Right renal pelvis (tissue), 4 donors: ENCODE measurements around the gene GGNBP2. TPM values are rescaled to one million over a fixed set of nuclear protein-coding genes. Genes with fewer than 3 reads are reported as not detected.
"Not testable (repeated sequence)": the region's sequence is repeated elsewhere in the genome, so short reads cannot be mapped to it uniquely, and the experiment has no call there.

Experiments
- DNase-seq, 4 donors: peaks; one replicate each; pipeline ENCODE4 v3.0.0-alpha.2; 2013; ENCODE audit warnings: low read depth in 4 of 4, low spot score in 3 of 4, missing footprints in 1 of 4
- polyA plus RNA-seq, 4 donors: library from polyadenylated mRNA; unstranded; fragments of 120-200 nt; gene quantifications; one replicate each; pipeline ENCODE4 v1.2.1, GENCODE V29; 2013; ENCODE audit not compliant: insufficient read length in 4 of 4

GGNBP2 gene
- polyA plus RNA-seq, result 10 to 100 TPM; 70.4 to 81.6 (median 78.1) TPM

DNA sequence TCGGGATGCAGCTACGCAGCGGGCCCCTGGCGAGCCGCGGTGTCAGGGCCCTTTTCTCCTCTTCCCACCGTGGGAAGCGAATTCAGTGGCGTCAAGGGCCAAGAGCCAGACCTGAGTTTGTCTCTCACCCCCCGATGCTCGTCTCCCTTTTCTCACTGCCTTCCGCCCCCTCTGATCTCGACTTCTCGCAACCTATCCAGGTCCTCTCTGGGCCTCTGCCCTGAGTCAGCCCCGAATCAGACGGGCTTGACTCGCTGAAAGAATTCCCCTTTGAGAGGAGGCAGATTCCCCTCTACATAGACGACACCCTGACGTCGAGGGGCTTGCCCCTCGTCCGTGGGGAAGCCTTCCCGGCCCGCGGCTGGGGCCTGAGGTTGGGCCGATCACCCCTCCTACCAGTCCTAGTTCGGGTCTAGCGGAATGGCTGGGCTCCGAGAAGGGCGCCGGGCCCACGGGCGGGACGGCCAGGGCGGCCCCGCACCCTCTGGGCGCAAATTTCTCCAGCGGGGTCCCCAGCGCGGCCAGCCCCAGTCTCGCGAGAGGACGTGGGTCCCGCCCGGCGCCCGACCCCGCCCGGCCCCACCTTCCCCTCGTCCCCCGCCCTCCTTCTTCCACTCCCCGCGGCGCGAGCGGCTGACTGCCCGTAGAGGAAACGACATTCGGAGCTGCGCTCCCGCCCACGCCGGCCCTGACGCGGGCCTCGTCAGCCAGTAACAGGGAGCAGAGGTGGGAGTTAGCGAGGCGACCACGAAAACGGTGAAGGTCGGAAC is at the start of gene GGNBP2:
TSS of gene GGNBP2 (plus strand) at position 613 of the 770 bp plus-strand sequence. CDS start 806 bp downstream, outside the sequence.
- peak; percentile 79 to 89 (median 88) for DNase-seq

- DNase-seq, result no peak
These were observed 49.6 kb upstream of the GGNBP2 start for GRCh38 chr17:36495076-36495578.

GRCh38 chr17:36496018-36496789 is 48.5 kb upstream of the GGNBP2 start:
- no peak for DNase-seq

- DNase-seq, result no peak
These were observed 46.6 kb upstream of the GGNBP2 start for GRCh38 chr17:36498155-36498554.

- DNase-seq, result no peak
These were observed 46.0 kb upstream of the GGNBP2 start for GRCh38 chr17:36498560-36499300.

GRCh38 chr17:36500745-36501225 is 43.9 kb upstream of the GGNBP2 start:
- DNase-seq, result no peak

DNA sequence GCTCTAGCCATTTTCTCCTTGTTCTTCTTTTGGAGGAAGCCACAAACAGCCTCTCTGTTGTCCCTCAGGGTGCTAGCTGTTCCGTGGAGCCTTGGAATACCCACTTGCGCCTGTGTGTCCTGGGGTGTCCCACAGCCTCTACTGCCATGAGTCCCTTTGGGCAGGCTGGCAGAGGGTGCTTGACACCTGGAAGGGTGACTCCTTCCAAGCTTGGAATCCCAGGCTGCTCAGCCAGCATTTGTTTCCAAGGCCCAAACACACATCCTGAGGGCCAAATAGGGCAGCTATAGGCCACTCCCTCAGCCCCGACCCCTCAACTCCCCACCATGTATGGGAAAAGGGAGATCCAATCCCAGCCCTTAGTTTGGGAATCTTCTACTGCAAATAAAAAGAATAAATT is 43.4 kb upstream of the GGNBP2 start:
- DNase-seq, result no peak

DNA sequence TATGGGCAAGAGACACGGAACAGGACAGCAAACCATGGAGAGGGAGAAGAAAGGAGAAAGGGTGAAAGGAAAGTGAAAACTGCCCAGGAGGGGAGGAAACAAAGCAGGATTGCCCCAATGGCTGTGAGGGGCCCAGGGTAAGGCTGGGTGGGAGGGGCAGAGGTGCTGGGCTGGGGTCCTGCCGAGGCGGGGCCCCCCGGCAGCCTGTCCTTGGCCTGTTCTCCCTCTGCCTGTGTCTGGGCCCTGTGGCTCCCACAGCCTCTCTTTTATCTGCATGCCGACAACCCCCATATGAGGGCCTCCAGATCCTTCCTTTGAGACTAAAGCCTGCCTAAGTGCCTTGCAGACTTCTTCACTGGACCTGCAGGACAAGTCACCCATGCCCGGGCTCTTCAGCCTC is 42.8 kb upstream of the GGNBP2 start:
- no peak for DNase-seq

- no peak for DNase-seq
These were observed 41.1 kb upstream of the GGNBP2 start for GRCh38 chr17:36503456-36504155.

DNA sequence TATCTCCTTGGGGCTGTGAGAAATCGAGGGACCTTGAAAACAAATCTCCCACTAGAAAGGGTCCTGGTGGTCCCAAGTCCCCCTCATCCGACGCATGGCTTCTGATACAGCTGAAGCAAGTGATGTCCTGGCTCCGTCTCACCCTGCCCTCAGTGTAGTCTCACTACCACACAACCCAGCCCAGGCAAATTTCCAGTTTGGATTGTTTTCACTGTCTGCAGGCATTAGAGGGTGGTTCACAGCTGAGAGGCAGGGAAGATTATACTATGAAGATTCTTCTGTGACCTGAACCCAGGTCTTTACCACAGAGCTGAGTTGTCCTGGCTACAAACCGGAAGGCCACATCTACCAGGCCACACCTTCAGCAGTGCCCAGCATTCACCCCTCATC is 40.6 kb upstream of the GGNBP2 start:
- DNase-seq, result no peak

- no peak for DNase-seq
These were observed 39.5 kb upstream of the GGNBP2 start for GRCh38 chr17:36505171-36505570.

GRCh38 chr17:36506249-36506826 is 38.4 kb upstream of the GGNBP2 start:
- DNase-seq, result no peak

DNA sequence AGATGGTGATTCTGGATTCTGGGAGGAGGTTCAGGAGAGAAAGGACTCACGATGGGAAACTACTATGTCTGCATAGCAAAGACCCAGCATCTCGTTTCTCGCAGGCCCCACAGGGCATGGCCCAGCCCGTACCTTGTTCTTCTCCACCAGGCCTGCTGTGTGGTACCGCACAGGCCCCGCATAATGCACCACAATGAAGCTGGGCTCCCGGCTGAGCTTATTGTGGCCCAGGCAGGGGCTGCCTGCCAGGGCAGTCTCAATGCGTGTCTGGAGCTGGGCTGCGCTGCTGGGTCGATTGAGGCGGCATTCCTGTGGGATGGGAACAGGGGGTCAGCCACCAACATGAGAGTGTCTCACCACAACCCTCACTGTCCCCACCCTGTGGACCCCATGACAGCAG is 37.9 kb upstream of the GGNBP2 start:
- no peak for DNase-seq

DNA sequence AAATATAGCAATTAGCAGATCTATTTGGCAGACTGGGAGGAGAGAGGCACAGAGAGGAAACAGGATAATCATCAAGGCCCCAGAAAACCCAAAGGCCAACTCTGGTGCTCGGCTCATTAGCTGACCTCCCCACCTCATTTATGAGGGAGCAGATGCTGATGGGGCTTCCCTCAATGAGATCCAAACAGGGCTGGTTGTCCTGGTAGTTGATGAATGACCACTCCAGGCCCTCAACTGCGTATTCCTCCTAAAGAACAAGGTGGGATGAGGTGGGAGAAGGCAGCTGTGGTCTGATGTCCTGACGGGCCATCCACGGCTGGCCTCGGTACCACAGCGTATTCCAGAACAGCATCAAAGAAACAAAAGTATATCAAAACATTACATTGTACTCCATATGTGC is 37.5 kb upstream of the GGNBP2 start:
- no peak for DNase-seq

GRCh38 chr17:36508439-36508838 is 36.3 kb upstream of the GGNBP2 start:
- DNase-seq, result not testable (repeated sequence)

DNA sequence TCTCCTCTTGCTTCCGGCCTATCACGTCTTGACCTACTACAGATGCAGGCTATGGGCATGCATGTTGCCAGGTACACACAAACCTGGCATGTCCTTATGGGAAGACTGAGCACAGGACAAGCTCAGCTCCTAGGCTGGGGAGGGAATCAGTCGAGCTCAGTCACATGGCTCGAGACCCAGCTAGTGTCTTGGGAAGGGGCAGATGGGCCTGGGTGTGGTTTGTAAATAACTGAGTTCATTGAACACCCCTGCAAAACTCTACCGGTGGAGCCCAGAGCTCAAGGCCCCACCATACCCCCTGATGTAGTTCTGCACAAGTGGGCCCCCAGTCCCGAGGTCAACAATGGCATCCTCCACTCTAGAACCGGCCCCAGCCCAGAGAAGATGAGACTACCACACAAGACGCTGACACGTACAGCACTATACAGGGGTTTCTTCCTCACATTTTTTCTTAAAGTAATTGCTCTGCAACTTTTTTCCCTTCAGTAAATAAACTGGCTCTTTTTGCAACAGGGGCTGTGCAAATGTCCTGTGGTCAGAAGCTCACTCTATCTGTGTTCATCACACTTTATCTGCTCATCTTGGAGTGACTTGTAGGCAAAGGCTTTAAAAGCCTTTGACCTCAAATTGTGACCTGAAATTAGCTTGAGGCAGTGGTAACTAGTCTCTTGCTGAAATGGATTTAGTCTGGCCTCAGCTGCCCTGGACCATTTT is 35.3 kb upstream of the GGNBP2 start:
- DNase-seq, result no peak

DNA sequence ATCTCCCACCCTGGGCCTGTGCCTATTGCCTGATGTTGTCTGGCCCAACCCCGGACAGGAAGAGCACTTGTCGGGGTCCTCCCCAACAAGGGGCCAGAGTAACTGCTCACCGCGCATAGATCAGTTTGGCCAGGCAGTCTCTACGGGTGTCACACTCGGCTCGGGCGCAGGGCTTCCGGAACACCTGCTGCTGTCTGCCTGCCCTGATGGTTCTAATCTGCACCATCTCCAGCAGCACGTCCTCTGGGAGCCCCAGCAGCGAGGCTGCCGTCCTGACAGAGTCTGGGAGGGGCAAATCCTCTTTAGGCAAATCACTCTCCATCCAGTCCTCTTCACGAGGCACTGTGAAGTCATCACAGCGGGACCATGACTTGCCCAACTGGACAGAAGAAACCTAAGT is 34.1 kb upstream of the GGNBP2 start:
- DNase-seq, result no peak

- no peak for DNase-seq
These were observed 33.5 kb upstream of the GGNBP2 start for GRCh38 chr17:36511216-36511615.

DNA sequence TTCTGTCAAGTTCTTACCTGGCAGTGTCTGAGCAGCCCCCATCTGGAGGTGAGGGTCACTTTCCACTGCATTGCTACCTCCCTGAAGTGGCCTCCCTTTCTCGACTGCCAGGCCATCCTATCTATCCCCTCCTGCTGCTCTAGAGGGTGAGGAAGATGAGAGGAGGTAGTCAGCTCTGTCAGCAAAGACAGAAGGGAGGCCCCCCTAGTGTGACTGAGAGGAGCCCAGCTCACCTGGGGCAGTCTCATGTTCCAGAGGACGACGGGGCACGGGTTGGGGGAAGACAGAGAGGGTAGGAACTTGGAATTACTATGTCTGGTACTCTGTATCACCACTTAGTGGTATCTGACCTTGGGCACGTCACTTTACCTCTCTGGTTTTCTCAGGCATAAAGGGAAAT is 32.1 kb upstream of the GGNBP2 start:
- no peak for DNase-seq
